Karpas-422 (cell line): Measurements from ENCODE around the gene SPOCK1. TPM values are rescaled to one million over a fixed set of nuclear protein-coding genes. Genes with fewer than 3 reads are reported as not detected.

Source experiments
- DNase-seq: peaks from one replicate; pipeline ENCODE4 v3.0.0-alpha.2; 2015
- H2AFZ ChIP-seq: fragments of 200-600 bp; sonication (generic); 2 replicates; pipeline ENCODE4 v1.6.1; 2014; ENCODE audit warnings: antibody characterized with exemption, low read length, mixed read lengths
- H3K27ac ChIP-seq: fragments of 200-600 bp; sonication (generic); 2 replicates; pipeline ENCODE4 v1.5.1; 2014; ENCODE audit warnings: mild to moderate bottlenecking, low read length, moderate library complexity
- H3K27me3 ChIP-seq: fragments of 200-600 bp; sonication (generic); 2 replicates; pipeline ENCODE4 v1.6.1; 2014; ENCODE audit warnings: low read length, mixed read lengths
- H3K36me3 ChIP-seq: fragments of 200-600 bp; sonication (generic); 2 replicates; pipeline ENCODE4 v1.6.1; 2014; ENCODE audit warnings: low read length, mixed read lengths; ENCODE audit not compliant: insufficient read depth
- H3K4me1 ChIP-seq: fragments of 200-600 bp; sonication (generic); 2 replicates; pipeline ENCODE4 v1.6.1; 2014; ENCODE audit warnings: mild to moderate bottlenecking, low read length, mixed read lengths
- H3K4me2 ChIP-seq: fragments of 200-600 bp; sonication (generic); 2 replicates; pipeline ENCODE4 v1.6.1; 2014; ENCODE audit warnings: low read length, low read depth, mild to moderate bottlenecking; ENCODE audit not compliant: poor library complexity, severe bottlenecking
- H3K4me3 ChIP-seq: fragments of 200-600 bp; sonication (generic); 2 replicates; pipeline ENCODE4 v1.5.1; 2014; ENCODE audit warnings: mild to moderate bottlenecking, antibody characterized with exemption, low read length, mixed read lengths
- H3K79me2 ChIP-seq: fragments of 200-600 bp; sonication (generic); 2 replicates; pipeline ENCODE4 v1.6.1; 2014; ENCODE audit warnings: mild to moderate bottlenecking, low read length, mixed read lengths
- H3K9ac ChIP-seq: fragments of 200-600 bp; sonication (generic); 2 replicates; pipeline ENCODE4 v1.6.0; 2014; ENCODE audit warnings: low read length
- H3K9me2 ChIP-seq: fragments of 200-600 bp; sonication (generic), shearing (Covaris generic); replicated peaks from 2 replicates; pipeline ENCODE4 v1.6.0; 2014; ENCODE audit warnings: mild to moderate bottlenecking, low read length, moderate library complexity; ENCODE audit not compliant: insufficient read depth
- H3K9me3 ChIP-seq: fragments of 300-700, 200-600 bp; sonication (generic); 2 replicates; pipeline ENCODE4 v1.6.1; 2014; ENCODE audit warnings: low read length, mixed read lengths
- H4K20me1 ChIP-seq: fragments of 200-600 bp; sonication (generic); 2 replicates; pipeline ENCODE4 v1.6.1; 2014; ENCODE audit warnings: mild to moderate bottlenecking, antibody characterized with exemption, low read length, low read depth; ENCODE audit not compliant: insufficient read depth
- total RNA-seq: library from RNA; depleted of rRNA; stranded (reverse); fragments of >200 nt; shearing (Covaris generic); gene quantifications from 2 replicates; pipeline ENCODE4 v1.2.3, GENCODE V29; 2014; ENCODE audit warnings: low replicate concordance

Gene SPOCK1
- total RNA-seq, 1 experiment from 2014 or later, result 1.0 TPM

DNA sequence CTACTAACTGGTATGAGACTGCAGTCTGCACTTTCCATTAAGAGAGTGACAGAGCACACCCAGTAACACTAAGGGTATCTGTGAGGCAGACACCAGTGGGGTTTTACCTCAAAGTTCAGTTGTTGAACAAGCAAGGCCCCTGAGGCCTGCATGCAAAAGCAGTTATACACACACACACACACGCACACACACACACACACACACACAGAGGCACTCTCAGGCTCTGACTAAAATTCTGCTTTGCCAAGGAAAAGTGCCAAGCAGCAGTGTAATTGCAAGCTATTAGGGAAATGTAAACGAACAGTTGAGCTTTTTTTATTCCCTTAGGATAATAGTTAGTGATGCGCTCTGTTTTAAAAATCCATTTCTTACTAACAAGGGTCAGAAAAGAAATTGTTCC lies 377.1 kb downstream of the SPOCK1 start:
- Histone ChIP-seq H4K20me1 (no peaks in the 10 kb centered on the region), H3K9me2 (no peaks in the 10 kb centered on the region), H3K9me3 (no peaks in the 10 kb centered on the region), H3K4me1 (peaks cover 16% of the 10 kb centered on the region), H3K9ac (no peak overlapping the region), H3K79me2 (no peaks in the 10 kb centered on the region), H3K4me3 (no peak overlapping the region), H3K4me2 (no peak overlapping the region), H3K27ac (no peak overlapping the region), H3K27me3 (no peaks in the 10 kb centered on the region), H3K36me3 (no peaks in the 10 kb centered on the region), H2AFZ (no peak overlapping the region)
- no peak for DNase-seq

DNA sequence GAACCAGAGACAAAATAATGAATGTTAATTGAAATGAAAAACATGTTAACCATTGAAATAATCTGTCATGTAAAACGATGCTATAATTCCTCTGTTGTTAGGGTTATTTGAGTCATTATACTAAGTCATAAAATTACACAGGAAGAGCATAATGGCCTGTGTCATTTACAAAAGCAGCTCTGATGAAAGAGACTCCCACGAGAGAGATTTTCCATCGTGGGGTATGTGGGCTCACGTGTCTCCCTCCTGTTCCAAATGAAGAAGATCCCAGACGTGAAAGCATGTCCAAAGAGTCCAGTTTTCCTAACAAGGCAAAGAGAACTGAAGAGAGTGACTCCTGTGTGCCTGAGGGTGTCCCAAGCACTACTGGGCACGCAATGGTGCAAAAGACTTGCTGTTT lies 379.8 kb downstream of the SPOCK1 start:
- Histone ChIP-seq H3K4me1 (peaks cover 2% of the 10 kb centered on the region), H3K27ac (no peak overlapping the region), H3K27me3 (no peaks in the 10 kb centered on the region), H3K4me2 (no peak overlapping the region), H3K79me2 (no peaks in the 10 kb centered on the region), H3K4me3 (no peak overlapping the region), H3K9me2 (no peaks in the 10 kb centered on the region), H3K9me3 (no peaks in the 10 kb centered on the region), H4K20me1 (no peaks in the 10 kb centered on the region), H3K9ac (no peak overlapping the region), H2AFZ (no peak overlapping the region), H3K36me3 (no peaks in the 10 kb centered on the region)
- no peak for DNase-seq

DNA sequence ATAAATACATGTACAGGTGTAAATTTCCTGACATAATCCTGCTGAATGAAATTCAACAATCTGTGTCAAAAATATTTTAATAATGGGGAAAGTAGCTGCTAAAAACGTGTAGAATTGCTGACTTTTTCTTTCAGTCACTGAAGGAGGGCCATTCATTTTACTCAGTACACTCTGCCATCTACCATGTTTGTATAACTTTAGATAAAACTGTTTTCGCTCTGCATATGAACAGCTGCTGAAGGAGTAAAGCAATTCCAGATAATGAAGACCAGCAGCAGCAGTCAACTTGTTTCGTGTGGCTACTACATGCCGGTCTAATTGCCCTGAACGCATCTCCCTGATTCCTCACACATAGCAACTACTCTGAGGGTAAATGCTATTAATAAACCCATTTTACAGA lies 380.5 kb downstream of the SPOCK1 start:
- Histone ChIP-seq H3K4me1 (no peaks in the 10 kb centered on the region), H3K9ac (no peak overlapping the region), H3K27ac (no peak overlapping the region), H3K36me3 (no peaks in the 10 kb centered on the region), H4K20me1 (no peaks in the 10 kb centered on the region), H2AFZ (no peak overlapping the region), H3K27me3 (no peaks in the 10 kb centered on the region), H3K79me2 (no peaks in the 10 kb centered on the region), H3K4me2 (no peak overlapping the region), H3K9me2 (no peaks in the 10 kb centered on the region), H3K9me3 (no peaks in the 10 kb centered on the region), H3K4me3 (no peak overlapping the region)
- DNase-seq, result no peak

DNA sequence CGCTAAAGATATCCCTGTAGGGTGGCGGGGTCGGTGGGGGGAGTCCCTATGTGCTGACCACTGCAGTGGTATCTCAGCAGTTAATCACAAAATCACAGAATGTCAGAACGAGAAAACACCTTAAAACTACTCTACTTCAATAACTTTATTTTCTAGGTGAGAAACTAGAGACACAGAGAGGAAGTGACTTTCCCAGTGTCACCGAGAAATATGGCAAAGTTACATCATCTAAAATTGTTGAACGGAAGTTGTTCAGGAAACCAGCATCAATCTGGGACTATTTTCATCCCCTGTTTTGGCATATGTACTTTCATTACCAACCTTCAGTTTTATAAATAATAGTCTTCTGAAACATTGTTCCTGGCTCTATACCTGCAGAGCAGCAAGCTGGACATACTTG lies 384.0 kb downstream of the SPOCK1 start:
- Histone ChIP-seq H3K4me3 (no peak overlapping the region), H3K36me3 (no peaks in the 10 kb centered on the region), H3K27ac (no peak overlapping the region), H3K79me2 (no peaks in the 10 kb centered on the region), H4K20me1 (no peaks in the 10 kb centered on the region), H3K27me3 (no peaks in the 10 kb centered on the region), H3K9me2 (no peaks in the 10 kb centered on the region), H3K4me2 (no peak overlapping the region), H3K9ac (no peak overlapping the region), H2AFZ (no peak overlapping the region), H3K4me1 (no peaks in the 10 kb centered on the region), H3K9me3 (no peaks in the 10 kb centered on the region)
- no peak for DNase-seq

DNA sequence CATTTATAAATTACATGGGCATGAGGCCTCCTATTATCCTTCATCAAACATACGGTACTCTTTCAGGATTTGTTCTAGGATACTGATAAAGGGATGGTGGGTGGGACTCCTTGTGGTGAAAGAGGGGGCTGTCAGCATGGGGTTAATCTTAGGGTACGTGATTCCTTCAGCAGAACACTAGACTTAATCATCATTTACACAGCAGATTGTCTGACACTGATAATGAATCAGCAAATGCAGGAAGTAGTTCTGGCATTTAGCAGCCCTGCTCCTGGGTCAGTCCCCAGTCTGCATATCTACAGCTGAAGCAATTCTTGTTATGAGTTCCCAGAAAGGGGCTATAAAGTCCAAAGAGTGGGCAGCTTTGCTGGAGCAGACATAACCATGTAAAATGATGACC lies 384.6 kb downstream of the SPOCK1 start:
- Histone ChIP-seq H3K9me2 (no peaks in the 10 kb centered on the region), H3K27ac (no peak overlapping the region), H3K4me1 (no peaks in the 10 kb centered on the region), H3K4me2 (no peak overlapping the region), H3K9ac (no peak overlapping the region), H3K4me3 (no peak overlapping the region), H3K79me2 (no peaks in the 10 kb centered on the region), H4K20me1 (no peaks in the 10 kb centered on the region), H3K36me3 (no peaks in the 10 kb centered on the region), H3K9me3 (no peaks in the 10 kb centered on the region), H3K27me3 (no peaks in the 10 kb centered on the region), H2AFZ (no peak overlapping the region)
- no peak for DNase-seq

DNA sequence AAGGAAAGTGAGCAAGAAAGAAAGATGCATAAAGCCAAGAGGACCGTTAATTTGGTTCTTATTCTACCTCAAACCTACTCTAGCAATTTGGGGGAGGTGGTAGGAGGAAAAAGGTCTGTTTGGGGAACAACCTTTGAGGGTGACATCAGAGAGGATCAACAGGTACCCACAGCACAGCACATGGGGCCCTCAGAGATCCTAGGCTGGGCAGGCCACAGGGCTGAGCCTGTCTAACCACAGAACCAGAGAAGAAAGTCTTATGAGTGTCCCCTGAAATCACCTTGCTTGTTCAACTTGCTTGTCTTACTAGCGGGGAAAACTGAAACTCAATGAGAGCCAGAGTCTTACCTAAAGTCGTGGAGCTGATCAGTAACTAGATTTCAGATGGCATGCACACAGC lies 385.2 kb downstream of the SPOCK1 start:
- H3K27me3 ChIP-seq, result no peaks in the 10 kb centered on the region
- H3K9me3 ChIP-seq, result no peaks in the 10 kb centered on the region
- H3K9ac ChIP-seq, result no peak overlapping the region
- H3K4me3 ChIP-seq, result no peak overlapping the region
- no peaks in the 10 kb centered on the region for H3K9me2 ChIP-seq
- H3K27ac ChIP-seq, result no peak overlapping the region
- H2AFZ ChIP-seq, result no peak overlapping the region
- no peaks in the 10 kb centered on the region for H3K79me2 ChIP-seq
- H3K4me2 ChIP-seq, result no peak overlapping the region
- DNase-seq, result no peak
- H4K20me1 ChIP-seq, result no peaks in the 10 kb centered on the region
- H3K4me1 ChIP-seq, result no peaks in the 10 kb centered on the region
- H3K36me3 ChIP-seq, result no peaks in the 10 kb centered on the region

DNA sequence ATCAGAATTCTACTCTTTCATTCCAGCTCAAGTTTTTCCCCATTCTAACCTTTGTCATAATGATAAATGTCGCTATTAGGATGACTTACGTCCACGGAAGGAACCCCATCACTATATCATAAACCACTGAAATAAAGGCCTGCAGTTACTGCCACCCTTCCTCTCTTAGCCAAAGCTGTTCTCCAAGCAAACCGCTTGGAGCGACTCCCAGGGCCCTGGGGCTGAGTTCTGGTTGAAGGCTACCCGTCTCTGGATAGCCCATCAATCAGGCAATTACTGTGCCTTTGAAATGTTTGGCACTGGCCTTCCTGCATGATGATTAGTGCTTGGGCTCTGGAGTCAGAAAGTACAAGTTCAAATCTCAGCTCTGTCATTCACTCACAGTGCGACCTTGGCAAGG lies 386.0 kb downstream of the SPOCK1 start:
- Histone ChIP-seq H3K4me2 (no peak overlapping the region), H3K27ac (no peak overlapping the region), H4K20me1 (no peaks in the 10 kb centered on the region), H3K9ac (no peak overlapping the region), H3K9me3 (no peaks in the 10 kb centered on the region), H3K4me1 (no peaks in the 10 kb centered on the region), H2AFZ (no peak overlapping the region), H3K9me2 (no peaks in the 10 kb centered on the region), H3K4me3 (no peak overlapping the region), H3K36me3 (no peaks in the 10 kb centered on the region), H3K79me2 (no peaks in the 10 kb centered on the region), H3K27me3 (no peaks in the 10 kb centered on the region)
- no peak for DNase-seq

DNA sequence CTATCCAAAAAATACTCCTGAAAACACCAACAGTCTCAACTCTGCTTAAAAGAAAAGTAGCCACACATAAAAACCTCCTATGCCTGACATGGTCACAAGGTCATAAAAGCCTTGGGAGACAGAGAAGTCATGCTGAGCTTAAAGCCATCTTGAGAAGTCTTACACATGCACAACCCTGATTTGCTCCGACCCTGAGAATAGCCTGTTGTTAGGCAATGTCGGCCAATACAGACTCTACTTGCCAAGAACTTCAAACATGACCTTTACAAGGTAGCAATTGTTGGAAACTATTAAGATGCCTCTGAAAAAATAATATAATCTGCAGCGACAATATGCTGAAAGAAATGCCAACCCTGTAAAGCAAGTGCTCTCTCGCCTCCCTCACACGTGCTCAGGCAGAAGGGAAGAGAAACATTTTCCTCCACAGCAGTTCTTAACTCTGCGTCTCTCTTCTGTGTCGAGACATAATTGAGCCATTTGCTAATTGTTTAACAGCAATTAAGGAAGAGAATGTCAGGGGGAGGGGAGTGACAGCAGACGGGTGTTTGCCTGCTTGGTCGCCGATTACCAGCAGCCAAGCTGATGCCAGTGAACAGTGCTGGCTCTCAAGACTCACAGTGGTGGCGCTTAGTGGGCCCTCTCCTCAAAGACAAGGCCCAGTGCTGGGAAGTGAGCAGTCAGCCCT lies 393.6 kb downstream of the SPOCK1 start:
- Histone ChIP-seq H2AFZ (no peak overlapping the region), H3K9me3 (no peaks in the 10 kb centered on the region), H3K79me2 (no peaks in the 10 kb centered on the region), H4K20me1 (no peaks in the 10 kb centered on the region), H3K4me3 (no peak overlapping the region), H3K27me3 (no peaks in the 10 kb centered on the region), H3K4me1 (no peaks in the 10 kb centered on the region), H3K9ac (no peak overlapping the region), H3K9me2 (no peaks in the 10 kb centered on the region), H3K36me3 (no peaks in the 10 kb centered on the region), H3K27ac (no peak overlapping the region), H3K4me2 (no peak overlapping the region)
- DNase-seq, result no peak

DNA sequence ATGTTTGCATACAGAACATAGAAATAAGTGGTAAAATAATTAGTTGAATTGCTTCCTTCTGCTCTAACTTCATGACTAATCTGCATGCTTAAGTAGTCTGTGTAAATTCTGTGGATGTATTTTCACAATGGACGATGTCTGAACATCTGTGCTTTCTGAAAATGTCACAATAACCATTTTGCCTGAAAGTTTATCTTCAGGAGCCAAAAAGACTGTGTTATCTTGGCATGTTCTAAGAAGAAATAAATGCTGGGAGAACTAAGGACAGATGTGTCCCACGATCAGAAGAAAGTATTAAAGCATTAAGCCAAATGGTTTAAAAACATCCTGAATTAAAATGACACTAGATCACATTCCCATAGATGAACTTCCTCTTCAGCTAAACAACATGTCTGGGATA lies 397.6 kb downstream of the SPOCK1 start:
- Histone ChIP-seq H2AFZ (no peak overlapping the region), H3K4me3 (no peak overlapping the region), H3K4me1 (no peaks in the 10 kb centered on the region), H3K4me2 (no peak overlapping the region), H4K20me1 (no peaks in the 10 kb centered on the region), H3K9me3 (no peaks in the 10 kb centered on the region), H3K27me3 (no peaks in the 10 kb centered on the region), H3K27ac (no peak overlapping the region), H3K79me2 (no peaks in the 10 kb centered on the region), H3K36me3 (no peaks in the 10 kb centered on the region), H3K9me2 (no peaks in the 10 kb centered on the region), H3K9ac (no peak overlapping the region)
- DNase-seq, result no peak
